ENCODE measurements around the gene FAM171A2. TPM values are rescaled to one million over a fixed set of nuclear protein-coding genes. Genes with fewer than 3 reads are reported as not detected.
A peak's percentile ranks its signal among the peaks of the same experiment; 100 is the strongest.

FAM171A2 gene
- total and polyA plus RNA-seq, 10 of the 15 experiments (the other 5 are each of a cell fraction or from before 2014, with no cell fraction given): 0.08 to 1.7 (median 0.27) TPM; not detected in 2

DNA sequence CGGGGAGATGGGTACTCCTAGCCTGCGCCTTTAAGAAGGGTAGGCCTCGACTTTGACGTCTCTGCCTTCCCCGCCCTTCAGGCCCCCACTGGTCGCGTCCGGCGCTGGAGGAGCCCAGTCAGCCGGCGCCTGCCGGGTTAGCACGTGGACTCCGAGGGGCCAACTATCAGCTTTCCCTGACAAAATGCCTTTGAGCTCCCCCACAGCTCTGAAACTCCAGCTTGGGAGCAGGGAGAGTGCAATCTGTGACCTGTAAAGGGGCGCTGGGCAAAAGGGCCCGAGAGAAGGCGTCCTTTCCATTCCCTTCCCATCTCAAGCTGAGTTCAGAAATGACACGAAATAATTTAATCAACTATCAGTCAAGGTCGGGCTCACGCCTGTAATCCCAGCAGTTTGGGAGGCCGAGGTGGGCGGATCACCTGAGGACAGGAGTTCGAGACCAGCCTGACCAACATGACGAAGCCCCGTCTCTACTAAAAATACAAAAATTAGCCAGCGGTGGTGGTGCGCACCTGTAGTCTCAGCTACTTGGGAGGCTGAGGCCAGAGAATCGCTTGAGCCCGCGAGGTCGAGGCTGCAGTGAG, 36.7 kb downstream of the FAM171A2 start (continued):
- TF ChIP-seq, protein P1, sequence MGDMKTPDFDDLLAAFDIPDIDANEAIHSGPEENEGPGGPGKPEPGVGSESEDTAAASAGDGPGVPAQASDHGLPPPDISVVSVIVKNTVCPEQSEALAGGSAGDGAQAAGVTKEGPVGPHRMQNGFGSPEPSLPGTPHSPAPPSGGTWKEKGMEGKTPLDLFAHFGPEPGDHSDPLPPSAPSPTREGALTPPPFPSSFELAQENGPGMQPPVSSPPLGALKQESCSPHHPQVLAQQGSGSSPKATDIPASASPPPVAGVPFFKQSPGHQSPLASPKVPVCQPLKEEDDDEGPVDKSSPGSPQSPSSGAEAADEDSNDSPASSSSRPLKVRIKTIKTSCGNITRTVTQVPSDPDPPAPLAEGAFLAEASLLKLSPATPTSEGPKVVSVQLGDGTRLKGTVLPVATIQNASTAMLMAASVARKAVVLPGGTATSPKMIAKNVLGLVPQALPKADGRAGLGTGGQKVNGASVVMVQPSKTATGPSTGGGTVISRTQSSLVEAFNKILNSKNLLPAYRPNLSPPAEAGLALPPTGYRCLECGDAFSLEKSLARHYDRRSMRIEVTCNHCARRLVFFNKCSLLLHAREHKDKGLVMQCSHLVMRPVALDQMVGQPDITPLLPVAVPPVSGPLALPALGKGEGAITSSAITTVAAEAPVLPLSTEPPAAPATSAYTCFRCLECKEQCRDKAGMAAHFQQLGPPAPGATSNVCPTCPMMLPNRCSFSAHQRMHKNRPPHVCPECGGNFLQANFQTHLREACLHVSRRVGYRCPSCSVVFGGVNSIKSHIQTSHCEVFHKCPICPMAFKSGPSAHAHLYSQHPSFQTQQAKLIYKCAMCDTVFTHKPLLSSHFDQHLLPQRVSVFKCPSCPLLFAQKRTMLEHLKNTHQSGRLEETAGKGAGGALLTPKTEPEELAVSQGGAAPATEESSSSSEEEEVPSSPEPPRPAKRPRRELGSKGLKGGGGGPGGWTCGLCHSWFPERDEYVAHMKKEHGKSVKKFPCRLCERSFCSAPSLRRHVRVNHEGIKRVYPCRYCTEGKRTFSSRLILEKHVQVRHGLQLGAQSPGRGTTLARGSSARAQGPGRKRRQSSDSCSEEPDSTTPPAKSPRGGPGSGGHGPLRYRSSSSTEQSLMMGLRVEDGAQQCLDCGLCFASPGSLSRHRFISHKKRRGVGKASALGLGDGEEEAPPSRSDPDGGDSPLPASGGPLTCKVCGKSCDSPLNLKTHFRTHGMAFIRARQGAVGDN (IDR thresholded peaks at IDR 0.05): no peak
- TF ChIP-seq HDGF (IDR thresholded peaks at IDR 0.05) (peak; percentile 60; the same call in 1 of the 2 replicates), POLR2A (IDR thresholded peaks at IDR 0.05; ENCODE audit: low read depth, low read length) (no peak; the same call in 1 of the 2 replicates), PML (IDR thresholded peaks at IDR 0.05; ENCODE audit: low read length) (no peak), MEF2B (IDR thresholded peaks at IDR 0.05; ENCODE audit: partially characterized antibody, poor library complexity, severe bottlenecking) (peak; percentile 42), ZZZ3 (IDR thresholded peaks at IDR 0.05; ENCODE audit: control insufficient read depth, insufficient read length, low read depth) (no peak), STAT1 (conservative IDR thresholded peaks at IDR 0.05) (peak; percentile 86; the same call in 1 of the 2 replicates), ZSCAN29 (IDR thresholded peaks at IDR 0.05) (no peak), MTA2 (IDR thresholded peaks at IDR 0.05; ENCODE audit: low read depth) (no peak), EGR1 (IDR thresholded peaks at IDR 0.05; ENCODE audit: borderline replicate concordance in 1 of 2, low read depth in 2 of 2, low read length in 2 of 2) (peak in 1 of 2 experiments; percentile 27; a peak in 1 of 3 replicates), SUPT20H (IDR thresholded peaks at IDR 0.05; ENCODE audit: borderline replicate concordance, control insufficient read depth, low read depth, low read length) (no peak), CHD1 (IDR thresholded peaks at IDR 0.05; ENCODE audit: low read depth, low read length) (no peak), ZNF274 (IDR thresholded peaks at IDR 0.05; ENCODE audit: insufficient read depth, insufficient read length) (no peak), HCFC1 (IDR thresholded peaks at IDR 0.05; ENCODE audit: low read length) (peak; percentile 35; the same call in 1 of the 2 replicates), TAF1 (IDR thresholded peaks at IDR 0.05; ENCODE audit: borderline replicate concordance, low read depth, low read length) (0 out of 2 replicates have a peak, but pooled peaks have one; percentile 23)
- TF ChIP-seq, protein P2, sequence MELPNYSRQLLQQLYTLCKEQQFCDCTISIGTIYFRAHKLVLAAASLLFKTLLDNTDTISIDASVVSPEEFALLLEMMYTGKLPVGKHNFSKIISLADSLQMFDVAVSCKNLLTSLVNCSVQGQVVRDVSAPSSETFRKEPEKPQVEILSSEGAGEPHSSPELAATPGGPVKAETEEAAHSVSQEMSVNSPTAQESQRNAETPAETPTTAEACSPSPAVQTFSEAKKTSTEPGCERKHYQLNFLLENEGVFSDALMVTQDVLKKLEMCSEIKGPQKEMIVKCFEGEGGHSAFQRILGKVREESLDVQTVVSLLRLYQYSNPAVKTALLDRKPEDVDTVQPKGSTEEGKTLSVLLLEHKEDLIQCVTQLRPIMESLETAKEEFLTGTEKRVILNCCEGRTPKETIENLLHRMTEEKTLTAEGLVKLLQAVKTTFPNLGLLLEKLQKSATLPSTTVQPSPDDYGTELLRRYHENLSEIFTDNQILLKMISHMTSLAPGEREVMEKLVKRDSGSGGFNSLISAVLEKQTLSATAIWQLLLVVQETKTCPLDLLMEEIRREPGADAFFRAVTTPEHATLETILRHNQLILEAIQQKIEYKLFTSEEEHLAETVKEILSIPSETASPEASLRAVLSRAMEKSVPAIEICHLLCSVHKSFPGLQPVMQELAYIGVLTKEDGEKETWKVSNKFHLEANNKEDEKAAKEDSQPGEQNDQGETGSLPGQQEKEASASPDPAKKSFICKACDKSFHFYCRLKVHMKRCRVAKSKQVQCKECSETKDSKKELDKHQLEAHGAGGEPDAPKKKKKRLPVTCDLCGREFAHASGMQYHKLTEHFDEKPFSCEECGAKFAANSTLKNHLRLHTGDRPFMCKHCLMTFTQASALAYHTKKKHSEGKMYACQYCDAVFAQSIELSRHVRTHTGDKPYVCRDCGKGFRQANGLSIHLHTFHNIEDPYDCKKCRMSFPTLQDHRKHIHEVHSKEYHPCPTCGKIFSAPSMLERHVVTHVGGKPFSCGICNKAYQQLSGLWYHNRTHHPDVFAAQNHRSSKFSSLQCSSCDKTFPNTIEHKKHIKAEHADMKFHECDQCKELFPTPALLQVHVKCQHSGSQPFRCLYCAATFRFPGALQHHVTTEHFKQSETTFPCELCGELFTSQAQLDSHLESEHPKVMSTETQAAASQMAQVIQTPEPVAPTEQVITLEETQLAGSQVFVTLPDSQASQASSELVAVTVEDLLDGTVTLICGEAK (IDR thresholded peaks at IDR 0.05; ENCODE audit: borderline replicate concordance): no peak
- TF ChIP-seq, protein P3, sequence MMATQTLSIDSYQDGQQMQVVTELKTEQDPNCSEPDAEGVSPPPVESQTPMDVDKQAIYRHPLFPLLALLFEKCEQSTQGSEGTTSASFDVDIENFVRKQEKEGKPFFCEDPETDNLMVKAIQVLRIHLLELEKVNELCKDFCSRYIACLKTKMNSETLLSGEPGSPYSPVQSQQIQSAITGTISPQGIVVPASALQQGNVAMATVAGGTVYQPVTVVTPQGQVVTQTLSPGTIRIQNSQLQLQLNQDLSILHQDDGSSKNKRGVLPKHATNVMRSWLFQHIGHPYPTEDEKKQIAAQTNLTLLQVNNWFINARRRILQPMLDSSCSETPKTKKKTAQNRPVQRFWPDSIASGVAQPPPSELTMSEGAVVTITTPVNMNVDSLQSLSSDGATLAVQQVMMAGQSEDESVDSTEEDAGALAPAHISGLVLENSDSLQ (IDR thresholded peaks at IDR 0.05): no peak
- TF ChIP-seq, protein P4, sequence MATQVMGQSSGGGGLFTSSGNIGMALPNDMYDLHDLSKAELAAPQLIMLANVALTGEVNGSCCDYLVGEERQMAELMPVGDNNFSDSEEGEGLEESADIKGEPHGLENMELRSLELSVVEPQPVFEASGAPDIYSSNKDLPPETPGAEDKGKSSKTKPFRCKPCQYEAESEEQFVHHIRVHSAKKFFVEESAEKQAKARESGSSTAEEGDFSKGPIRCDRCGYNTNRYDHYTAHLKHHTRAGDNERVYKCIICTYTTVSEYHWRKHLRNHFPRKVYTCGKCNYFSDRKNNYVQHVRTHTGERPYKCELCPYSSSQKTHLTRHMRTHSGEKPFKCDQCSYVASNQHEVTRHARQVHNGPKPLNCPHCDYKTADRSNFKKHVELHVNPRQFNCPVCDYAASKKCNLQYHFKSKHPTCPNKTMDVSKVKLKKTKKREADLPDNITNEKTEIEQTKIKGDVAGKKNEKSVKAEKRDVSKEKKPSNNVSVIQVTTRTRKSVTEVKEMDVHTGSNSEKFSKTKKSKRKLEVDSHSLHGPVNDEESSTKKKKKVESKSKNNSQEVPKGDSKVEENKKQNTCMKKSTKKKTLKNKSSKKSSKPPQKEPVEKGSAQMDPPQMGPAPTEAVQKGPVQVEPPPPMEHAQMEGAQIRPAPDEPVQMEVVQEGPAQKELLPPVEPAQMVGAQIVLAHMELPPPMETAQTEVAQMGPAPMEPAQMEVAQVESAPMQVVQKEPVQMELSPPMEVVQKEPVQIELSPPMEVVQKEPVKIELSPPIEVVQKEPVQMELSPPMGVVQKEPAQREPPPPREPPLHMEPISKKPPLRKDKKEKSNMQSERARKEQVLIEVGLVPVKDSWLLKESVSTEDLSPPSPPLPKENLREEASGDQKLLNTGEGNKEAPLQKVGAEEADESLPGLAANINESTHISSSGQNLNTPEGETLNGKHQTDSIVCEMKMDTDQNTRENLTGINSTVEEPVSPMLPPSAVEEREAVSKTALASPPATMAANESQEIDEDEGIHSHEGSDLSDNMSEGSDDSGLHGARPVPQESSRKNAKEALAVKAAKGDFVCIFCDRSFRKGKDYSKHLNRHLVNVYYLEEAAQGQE (IDR thresholded peaks at IDR 0.05; ENCODE audit: low read depth, low read length): no peak
